HG02943 (cell line): ENCODE results near the gene HPSE2.
"Not testable (repeated sequence)": the region's sequence is repeated elsewhere in the genome, so short reads cannot be mapped to it uniquely, and the experiment has no call there.

Source experiments
- ATAC-seq: cut with Tn5 transposase; IDR thresholded peaks from one replicate; pipeline ENCODE4 v1.9.1; 2021; ENCODE audit warnings: mild to moderate bottlenecking, low read depth, moderate library complexity; ENCODE audit not compliant: unreplicated experiment

The HPSE2 gene

GRCh38 chr10:98925651-98926050, 310.0 kb downstream of the HPSE2 start:
- no peak for ATAC-seq

GRCh38 chr10:98924526-98924925, 311.1 kb downstream of the HPSE2 start:
- ATAC-seq = no peak

GRCh38 chr10:98921316-98921715, 314.3 kb downstream of the HPSE2 start:
- no peak for ATAC-seq

- no peak for ATAC-seq
Observed at GRCh38 chr10:98920807-98921206, 314.8 kb downstream of the HPSE2 start.

GRCh38 chr10:98920360-98920759, 315.3 kb downstream of the HPSE2 start:
- ATAC-seq = no peak

GRCh38 chr10:98919899-98920298, 315.8 kb downstream of the HPSE2 start:
- no peak for ATAC-seq

- no peak for ATAC-seq
Observed at GRCh38 chr10:98917828-98918227, 317.8 kb downstream of the HPSE2 start.

GRCh38 chr10:98916526-98917125, 319.0 kb downstream of the HPSE2 start:
- no peak for ATAC-seq

- no peak for ATAC-seq
Observed at GRCh38 chr10:98915911-98916310, 319.7 kb downstream of the HPSE2 start.

GRCh38 chr10:98910546-98910945, 325.1 kb downstream of the HPSE2 start:
- no peak for ATAC-seq

- no peak for ATAC-seq
Observed at GRCh38 chr10:98910048-98910447, 325.6 kb downstream of the HPSE2 start.

- no peak for ATAC-seq
Observed at GRCh38 chr10:98908868-98909267, 326.8 kb downstream of the HPSE2 start.

GRCh38 chr10:98908247-98908646, 327.4 kb downstream of the HPSE2 start:
- ATAC-seq = not testable (repeated sequence)

- no peak for ATAC-seq
Observed at GRCh38 chr10:98901441-98902110, 334.1 kb downstream of the HPSE2 start.

GRCh38 chr10:98899018-98899417, 336.6 kb downstream of the HPSE2 start:
- no peak for ATAC-seq

GRCh38 chr10:98892523-98892922, 343.1 kb downstream of the HPSE2 start:
- no peak for ATAC-seq

- no peak for ATAC-seq
Observed at GRCh38 chr10:98886686-98887085, 349.0 kb downstream of the HPSE2 start.

GRCh38 chr10:98885378-98885777, 350.3 kb downstream of the HPSE2 start:
- no peak for ATAC-seq

- no peak for ATAC-seq
Observed at GRCh38 chr10:98881789-98882188, 353.9 kb downstream of the HPSE2 start.

- no peak for ATAC-seq
Observed at GRCh38 chr10:98880971-98881370, 354.7 kb downstream of the HPSE2 start.

- no peak for ATAC-seq
Observed at GRCh38 chr10:98878921-98879320, 356.7 kb downstream of the HPSE2 start.

- no peak for ATAC-seq
Observed at GRCh38 chr10:98878418-98878817, 357.2 kb downstream of the HPSE2 start.
